ENCODE data around the gene EPAS1. TPM values are rescaled to one million over a fixed set of nuclear protein-coding genes. Genes with fewer than 3 reads are reported as not detected.
"Not testable (repeated sequence)": the region's sequence is repeated elsewhere in the genome, so short reads cannot be mapped to it uniquely, and the experiment has no call there.

Gene EPAS1
- total RNA-seq, 1 donor from 2014 or later, result 1,738 TPM

- peaks cover 0 to 7% of the 10 kb centered on the region in 2 donors for H3K36me3 ChIP-seq
- no peak for TF ChIP-seq CTCF (IDR thresholded peaks at IDR 0.05)
- no peaks in the 10 kb centered on the region for H3K27me3 ChIP-seq
- H3K4me3 ChIP-seq, result no peak overlapping the region
- H3K27ac ChIP-seq, result no peak overlapping the region
- peaks cover under 1 to 5% of the 10 kb centered on the region in 2 donors for H3K4me1 ChIP-seq
- intact Hi-C loops (cut with DNase I), result no loop called here
- peak in 1 of 2 donors; percentile 25 for DNase-seq (ENCODE audit: low spot score in 2 of 2)
- H3K9me3 ChIP-seq, result no peaks in the 10 kb centered on the region
These were observed 93.7 kb downstream of the EPAS1 start for GRCh38 chr2:46390901-46391395.

- no peak for TF ChIP-seq CTCF (IDR thresholded peaks at IDR 0.05)
- DNase-seq (ENCODE audit: low spot score in 2 of 2), result no peak
- Histone ChIP-seq H3K4me1 (no peaks in the 10 kb centered on the region), H3K27ac (no peak overlapping the region), H3K27me3 (no peaks in the 10 kb centered on the region), H3K36me3 (peaks cover 0 to 4% of the 10 kb centered on the region in 2 donors), H3K9me3 (no peaks in the 10 kb centered on the region), H3K4me3 (no peak overlapping the region)
- intact Hi-C loops (cut with DNase I), result no loop called here
These were observed 95.5 kb downstream of the EPAS1 start for GRCh38 chr2:46392561-46393346.

GRCh38 chr2:46393347-46393820, 96.2 kb downstream of the EPAS1 start:
- no peak for DNase-seq (ENCODE audit: low spot score in 2 of 2)
- H3K4me3 ChIP-seq, result no peak overlapping the region
- H3K27ac ChIP-seq, result no peak overlapping the region
- intact Hi-C loops (cut with DNase I), result no loop called here
- H3K27me3 ChIP-seq, result no peaks in the 10 kb centered on the region
- no peaks in the 10 kb centered on the region for H3K9me3 ChIP-seq
- no peaks in the 10 kb centered on the region for H3K4me1 ChIP-seq
- no peak for TF ChIP-seq CTCF (IDR thresholded peaks at IDR 0.05)
- no peaks in the 10 kb centered on the region for H3K36me3 ChIP-seq

GRCh38 chr2:46393865-46394264, 96.7 kb downstream of the EPAS1 start:
- no peaks in the 10 kb centered on the region for H3K4me1 ChIP-seq
- H3K4me3 ChIP-seq, result no peak overlapping the region
- intact Hi-C loops (cut with DNase I), result no loop called here
- H3K27me3 ChIP-seq, result no peaks in the 10 kb centered on the region
- no peaks in the 10 kb centered on the region for H3K9me3 ChIP-seq
- no peaks in the 10 kb centered on the region for H3K36me3 ChIP-seq
- no peak for TF ChIP-seq CTCF (IDR thresholded peaks at IDR 0.05)
- no peak for DNase-seq (ENCODE audit: low spot score in 2 of 2)
- no peak overlapping the region for H3K27ac ChIP-seq

- TF ChIP-seq CTCF (IDR thresholded peaks at IDR 0.05), result no peak
- intact Hi-C loops (cut with DNase I), result no loop called here
- no peaks in the 10 kb centered on the region for H3K4me1 ChIP-seq
These were observed 97.7 kb downstream of the EPAS1 start for GRCh38 chr2:46394649-46395510.

GRCh38 chr2:46395730-46396129, 98.5 kb downstream of the EPAS1 start:
- H3K27ac ChIP-seq; H3K4me3 ChIP-seq; H3K27me3 ChIP-seq; H3K9me3 ChIP-seq; DNase-seq (ENCODE audit: low spot score in 2 of 2); H3K4me1 ChIP-seq; intact Hi-C loops (cut with DNase I); H3K36me3 ChIP-seq: not testable (repeated sequence)

More at GRCh38 chr2:46394649-46395510, 97.7 kb downstream of the EPAS1 start:
- no peak for DNase-seq (ENCODE audit: low spot score in 2 of 2)
- Histone ChIP-seq H3K9me3 (no peaks in the 10 kb centered on the region), H3K27ac (no peak overlapping the region), H3K27me3 (no peaks in the 10 kb centered on the region), H3K36me3 (no peaks in the 10 kb centered on the region), H3K4me3 (no peak overlapping the region)
